ENCODE results near the gene CHCHD4. TPM values are rescaled to one million over a fixed set of nuclear protein-coding genes. Genes with fewer than 3 reads are reported as not detected.

Gene CHCHD4
- total and polyA plus RNA-seq, 8 donors, result 3.2 to 8.6 (median 5.3) TPM

GRCh38 chr3:14150491-14151230, 26.0 kb upstream of the CHCHD4 start:
- Histone ChIP-seq H3K27me3 (no peaks in the 10 kb centered on the region), H3K4me3 (no peak overlapping the region), H3K27ac (no peak overlapping the region), H3K4me1 (no peaks in the 10 kb centered on the region), H3K9me3 (no peaks in the 10 kb centered on the region), H3K36me3 (peaks cover 0 to 52% (median 32%) of the 10 kb centered on the region in 3 donors)
- intact Hi-C loops (cut with DNase I), result no loop called here
- ATAC-seq, result no peak
- no peak for TF ChIP-seq CTCF (IDR thresholded peaks at IDR 0.05)
- no peak for FAIRE-seq
- 93 to 94% methylated on average over 9 of the region's 9 CpGs for WGBS, 2 donors
- no peak for DNase-seq

GRCh38 chr3:14150078-14150477, 25.4 kb upstream of the CHCHD4 start:
- ATAC-seq, result no peak
- FAIRE-seq, result no peak
- H3K27me3 ChIP-seq, result no peaks in the 10 kb centered on the region
- H3K27ac ChIP-seq, result no peak overlapping the region
- no peak for DNase-seq
- intact Hi-C loops (cut with DNase I), result no loop called here
- H3K9me3 ChIP-seq, result no peaks in the 10 kb centered on the region
- H3K4me3 ChIP-seq, result no peak overlapping the region
- peaks cover under 1 to 3% (median 2%) of the 10 kb centered on the region in 3 donors for H3K4me1 ChIP-seq
- peaks cover 0 to 53% (median 35%) of the 10 kb centered on the region in 3 donors for H3K36me3 ChIP-seq
- 96 to 98% methylated on average over 9 of the region's 9 CpGs for WGBS, 2 donors
- no peak for TF ChIP-seq CTCF (IDR thresholded peaks at IDR 0.05)

GRCh38 chr3:14148041-14148985, 23.6 kb upstream of the CHCHD4 start:
- no peak for ATAC-seq

GRCh38 chr3:14147617-14148016, 22.9 kb upstream of the CHCHD4 start:
- FAIRE-seq (no peak), ATAC-seq (no peak), DNase-seq (no peak)
- Histone ChIP-seq H3K27ac (no peak overlapping the region), H3K27me3 (no peaks in the 10 kb centered on the region), H3K36me3 (peaks cover 0 to 46% (median 35%) of the 10 kb centered on the region in 3 donors), H3K9me3 (no peaks in the 10 kb centered on the region), H3K4me3 (no peak overlapping the region), H3K4me1 (peaks cover 10 to 16% (median 13%) of the 10 kb centered on the region in 3 donors)
- no peak for TF ChIP-seq CTCF (IDR thresholded peaks at IDR 0.05)
- WGBS, 2 donors, result 88 to 91% methylated on average over 12 of the region's 12 CpGs
- intact Hi-C loops (cut with DNase I), result no loop called here

More at GRCh38 chr3:14148041-14148985, 23.6 kb upstream of the CHCHD4 start:
- FAIRE-seq (no peak), DNase-seq (no peak)
- no peak for TF ChIP-seq CTCF (IDR thresholded peaks at IDR 0.05)
- H3K27ac ChIP-seq, result no peak overlapping the region
- peaks cover 10 to 16% (median 13%) of the 10 kb centered on the region in 3 donors for H3K4me1 ChIP-seq
- WGBS, 2 donors, result 85 to 87% methylated on average over 28 of the region's 28 CpGs
- no peaks in the 10 kb centered on the region for H3K27me3 ChIP-seq
- no peaks in the 10 kb centered on the region for H3K9me3 ChIP-seq
- peaks cover 0 to 51% (median 35%) of the 10 kb centered on the region in 3 donors for H3K36me3 ChIP-seq
- intact Hi-C loops (cut with DNase I), result no loop called here
- H3K4me3 ChIP-seq, result no peak overlapping the region
